Fibroblast of pulmonary artery (primary cell): Measurements from ENCODE around the gene CSK.

Experiments used
- DNase-seq: peaks from one replicate; pipeline ENCODE4 v3.0.0-alpha.2; 2010; ENCODE audit warnings: low read depth
- H3K4me3 ChIP-seq: replicated peaks from 2 replicates; pipeline ENCODE4 v1.5.1; 2011; ENCODE audit warnings: low read depth, mild to moderate bottlenecking, control low read depth, low read length, moderate library complexity
- TF ChIP-seq, protein P1 (sequence below): IDR thresholded peaks from 2 replicates; pipeline ENCODE4 v1.5.1; 2011; ENCODE audit warnings: mild to moderate bottlenecking, control low read depth, low read length, inconsistent platforms; ENCODE audit errors: missing control alignments

The CSK gene

DNA sequence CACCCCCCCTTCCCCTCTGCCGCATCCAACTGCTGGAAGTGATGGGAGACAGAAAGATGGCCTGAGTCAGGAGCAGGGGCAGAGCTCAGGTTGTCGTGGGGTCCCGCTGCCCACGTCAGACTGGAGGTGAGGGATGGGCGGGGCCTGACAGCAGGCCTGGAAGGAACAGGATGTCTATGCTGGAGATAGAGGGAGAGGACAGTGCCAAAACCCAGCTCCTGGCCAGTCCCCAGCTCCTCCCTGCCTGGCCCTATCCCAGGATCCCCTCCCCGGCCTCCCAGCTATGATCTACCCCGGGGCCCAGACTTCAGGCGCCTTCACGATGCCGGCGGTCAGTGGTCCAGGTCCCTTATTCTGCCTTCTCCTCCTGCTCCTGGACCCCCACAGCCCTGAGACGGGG lies 30.7 kb downstream of the CSK start, which contains the start of gene LMAN1L:
Gene LMAN1L (plus strand): TSS at position 303 of the 400 bp plus-strand sequence. CDS start 20 bp downstream, at position 323.
- no peak within 1 kb of the TSS for H3K4me3 ChIP-seq
- no peak for DNase-seq
- TF ChIP-seq, protein P1, sequence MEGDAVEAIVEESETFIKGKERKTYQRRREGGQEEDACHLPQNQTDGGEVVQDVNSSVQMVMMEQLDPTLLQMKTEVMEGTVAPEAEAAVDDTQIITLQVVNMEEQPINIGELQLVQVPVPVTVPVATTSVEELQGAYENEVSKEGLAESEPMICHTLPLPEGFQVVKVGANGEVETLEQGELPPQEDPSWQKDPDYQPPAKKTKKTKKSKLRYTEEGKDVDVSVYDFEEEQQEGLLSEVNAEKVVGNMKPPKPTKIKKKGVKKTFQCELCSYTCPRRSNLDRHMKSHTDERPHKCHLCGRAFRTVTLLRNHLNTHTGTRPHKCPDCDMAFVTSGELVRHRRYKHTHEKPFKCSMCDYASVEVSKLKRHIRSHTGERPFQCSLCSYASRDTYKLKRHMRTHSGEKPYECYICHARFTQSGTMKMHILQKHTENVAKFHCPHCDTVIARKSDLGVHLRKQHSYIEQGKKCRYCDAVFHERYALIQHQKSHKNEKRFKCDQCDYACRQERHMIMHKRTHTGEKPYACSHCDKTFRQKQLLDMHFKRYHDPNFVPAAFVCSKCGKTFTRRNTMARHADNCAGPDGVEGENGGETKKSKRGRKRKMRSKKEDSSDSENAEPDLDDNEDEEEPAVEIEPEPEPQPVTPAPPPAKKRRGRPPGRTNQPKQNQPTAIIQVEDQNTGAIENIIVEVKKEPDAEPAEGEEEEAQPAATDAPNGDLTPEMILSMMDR: no peak

DNA sequence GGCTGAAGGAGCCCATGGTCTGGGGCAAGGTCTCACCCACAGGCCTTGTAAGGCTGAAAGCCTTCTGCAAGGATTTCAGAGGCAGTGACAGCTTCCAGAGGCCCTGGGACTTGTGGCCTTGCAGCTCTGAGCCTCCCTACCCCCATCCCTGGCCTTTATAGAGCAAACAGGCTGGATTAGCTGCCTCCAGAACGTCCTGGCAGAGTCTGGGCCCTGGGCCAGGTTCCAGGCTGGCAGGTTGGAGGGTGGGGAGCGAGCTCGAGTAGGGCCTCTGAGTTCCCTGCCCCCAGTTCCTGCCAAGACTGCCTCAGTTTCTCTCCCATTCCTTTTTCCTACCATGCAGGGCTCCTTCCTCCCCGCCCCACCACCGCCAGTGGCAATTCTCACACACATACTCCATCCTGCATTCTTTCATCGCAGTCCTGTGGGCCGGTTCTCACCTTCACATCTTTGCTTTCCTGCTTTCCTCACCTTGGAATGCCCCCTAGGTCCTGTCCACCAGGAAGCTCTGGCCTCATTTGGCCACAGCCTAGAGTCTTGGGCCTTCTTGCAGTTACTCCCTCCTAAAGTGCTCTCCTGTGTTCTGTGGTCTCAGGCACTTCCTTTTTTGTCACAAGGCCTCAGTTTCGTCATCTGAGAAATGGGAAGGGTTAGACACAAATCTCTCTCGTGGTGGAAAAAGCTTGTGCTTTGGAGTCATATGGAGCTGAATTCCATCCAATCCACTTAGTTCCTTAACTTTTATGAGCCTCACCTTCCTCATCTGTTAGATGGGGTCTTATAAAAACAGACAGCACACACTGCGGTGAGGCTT lies 33.4 kb downstream of the CSK start:
- no peak overlapping the region for H3K4me3 ChIP-seq
- DNase-seq: no peak
- TF ChIP-seq, protein P1: no peak

DNA sequence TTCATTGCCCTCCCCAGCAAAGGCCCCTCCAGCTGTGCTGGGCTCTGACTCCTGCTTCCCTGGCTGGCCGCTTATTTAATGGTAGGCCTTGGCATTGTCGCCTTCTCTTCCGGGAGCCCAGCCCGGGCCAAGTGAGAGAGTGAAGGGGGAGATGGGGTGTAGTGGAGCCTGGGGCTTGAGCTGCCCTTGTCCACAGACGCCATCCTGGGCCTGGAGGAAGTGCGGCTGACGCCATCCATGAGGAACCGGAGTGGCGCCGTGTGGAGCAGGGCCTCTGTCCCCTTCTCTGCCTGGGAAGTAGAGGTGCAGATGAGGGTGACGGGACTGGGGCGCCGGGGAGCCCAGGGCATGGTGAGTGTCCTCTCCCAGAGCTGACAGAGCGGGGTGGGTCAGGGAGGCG lies 34.1 kb downstream of the CSK start:
- no peak for DNase-seq
- H3K4me3 ChIP-seq: no peak overlapping the region
- TF ChIP-seq, protein P1: no peak

DNA sequence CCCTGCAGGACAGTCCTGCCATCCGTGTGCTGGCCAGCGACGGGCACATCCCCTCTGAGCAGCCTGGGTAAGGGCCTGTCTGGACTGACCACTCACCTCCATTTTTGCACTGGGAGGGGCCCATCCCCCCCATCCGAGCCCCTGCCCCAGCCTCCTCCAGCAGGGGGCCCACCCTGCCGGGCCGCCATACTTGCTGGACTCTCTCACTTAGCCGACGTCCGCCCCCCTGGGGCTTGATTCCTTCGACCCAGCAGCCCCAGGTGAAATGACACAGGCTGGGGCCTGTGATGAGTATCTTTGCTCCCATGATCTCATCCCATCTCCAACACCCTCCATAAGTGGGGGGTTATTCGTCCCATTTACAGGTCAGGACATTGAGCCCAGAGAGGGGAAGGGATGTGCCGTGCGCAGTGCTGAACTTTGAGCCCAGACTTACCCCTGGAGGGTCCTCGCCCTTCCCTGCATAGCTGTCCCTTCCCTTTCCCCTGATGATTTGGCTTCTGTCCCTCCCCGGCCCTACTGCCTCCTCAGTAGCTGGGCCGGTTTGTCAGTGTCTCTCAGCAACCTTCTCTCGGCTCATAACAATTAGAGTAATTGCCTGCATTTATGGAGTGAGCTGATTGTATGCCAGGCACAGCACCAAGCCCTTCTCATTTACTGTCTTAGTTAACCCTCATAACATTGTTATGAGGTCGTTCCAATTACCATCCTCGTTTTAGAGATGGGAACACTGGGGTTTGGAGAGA lies 34.9 kb downstream of the CSK start:
- H3K4me3 ChIP-seq: no peak overlapping the region
- DNase-seq: no peak
- TF ChIP-seq, protein P1: no peak

DNA sequence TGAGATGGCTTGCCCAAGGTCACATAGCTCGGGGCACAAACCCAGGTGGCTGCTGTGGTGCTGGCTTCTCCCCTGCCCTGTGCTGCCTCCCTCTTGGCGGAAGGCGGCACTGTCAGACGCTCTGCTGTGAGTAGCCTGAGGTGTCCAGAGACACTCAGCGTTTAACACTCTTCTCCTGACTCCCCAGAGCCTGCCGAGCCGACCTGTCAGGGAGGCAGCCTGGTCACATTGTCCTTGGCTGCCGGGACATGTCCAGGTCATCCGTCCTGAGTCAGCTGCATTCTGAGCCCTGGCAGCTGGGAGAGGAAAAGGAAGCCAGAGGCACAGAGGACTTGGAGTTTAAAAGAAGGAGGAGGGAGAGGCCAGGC lies 35.5 kb downstream of the CSK start:
- peak; percentile 11 for DNase-seq
- TF ChIP-seq, protein P1: peak; percentile 22
- H3K4me3 ChIP-seq: no peak overlapping the region

DNA sequence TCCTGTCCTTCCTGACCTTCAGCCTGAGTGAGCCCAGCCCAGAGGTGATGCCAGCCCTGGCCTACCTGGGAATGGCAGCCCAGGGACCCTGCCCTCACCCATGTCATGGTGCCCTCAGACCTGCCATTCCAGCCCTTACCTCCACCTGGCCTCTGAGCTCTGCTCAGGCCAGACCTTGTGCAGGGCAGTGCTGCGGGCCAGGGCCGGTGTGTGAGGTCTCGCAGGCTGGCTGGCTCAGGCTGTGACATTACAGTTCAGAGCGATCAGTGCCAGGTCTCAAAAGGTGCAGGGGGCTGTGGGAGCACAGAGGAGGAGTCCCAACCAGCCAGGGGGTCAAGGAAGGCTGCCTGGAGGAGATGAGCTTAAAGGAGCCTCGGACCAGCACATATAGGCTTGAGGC lies 38.2 kb downstream of the CSK start:
- no peak for DNase-seq
- TF ChIP-seq, protein P1: no peak

More for the DNA sequence above, 38.2 kb downstream of the CSK start:
- no peak overlapping the region for H3K4me3 ChIP-seq
